Central memory CD8-positive, alpha-beta T cell (primary cell): ENCODE results near the gene CALML5.

Experiments used
- ATAC-seq: fragments of 150-1000 bp; cut with Tn5 transposase; replicated peaks from 2 replicates; pipeline ENCODE4 v1.10.0; 2022; ENCODE audit warnings: mild to moderate bottlenecking, moderate FRiP score, moderate number of reproducible peaks; ENCODE audit not compliant: poor library complexity, severe bottlenecking; ENCODE audit errors: extremely low read depth
- DNase-seq, 2 donors: peaks; one replicate each; pipeline ENCODE4 v3.0.0; 2021; ENCODE audit warnings: low spot score in 2 of 2
- H3K27ac Mint-ChIP-seq: one replicate; pipeline ENCODE4 v1.8.0; 2022; ENCODE audit warnings: low read depth, mild to moderate bottlenecking, moderate library complexity, mixed read lengths
- H3K27me3 Mint-ChIP-seq: one replicate; pipeline ENCODE4 v1.8.0; 2022; ENCODE audit warnings: mixed read lengths
- H3K36me3 Mint-ChIP-seq: one replicate; pipeline ENCODE4 v1.8.0; 2022; ENCODE audit warnings: mild to moderate bottlenecking, moderate library complexity, mixed read lengths; ENCODE audit not compliant: insufficient read depth
- H3K4me1 Mint-ChIP-seq: one replicate; pipeline ENCODE4 v1.8.0; 2022; ENCODE audit warnings: mixed read lengths
- H3K4me3 Mint-ChIP-seq: one replicate; pipeline ENCODE4 v1.8.0; 2022; ENCODE audit warnings: mild to moderate bottlenecking, moderate library complexity, mixed read lengths
- H3K9me3 Mint-ChIP-seq: one replicate; pipeline ENCODE4 v1.8.0; 2022; ENCODE audit warnings: mixed read lengths

CALML5 gene

GRCh38 chr10:5508161-5508604, 8.8 kb upstream of the CALML5 start:
- H3K27me3 Mint-ChIP-seq = peaks cover 64% of the 10 kb centered on the region
- no peaks in the 10 kb centered on the region for H3K4me1 Mint-ChIP-seq
- no peak for DNase-seq
- H3K4me3 Mint-ChIP-seq = no peak overlapping the region
- H3K9me3 Mint-ChIP-seq = no peaks in the 10 kb centered on the region
- no peak for ATAC-seq
- H3K27ac Mint-ChIP-seq = no peak overlapping the region
- H3K36me3 Mint-ChIP-seq = no peaks in the 10 kb centered on the region

GRCh38 chr10:5507649-5508131, 8.3 kb upstream of the CALML5 start:
- no peak overlapping the region for H3K27ac Mint-ChIP-seq
- no peaks in the 10 kb centered on the region for H3K4me1 Mint-ChIP-seq
- ATAC-seq (no peak), DNase-seq (no peak)
- no peaks in the 10 kb centered on the region for H3K9me3 Mint-ChIP-seq
- H3K36me3 Mint-ChIP-seq = no peaks in the 10 kb centered on the region
- H3K4me3 Mint-ChIP-seq = no peak overlapping the region
- peaks cover 64% of the 10 kb centered on the region for H3K27me3 Mint-ChIP-seq

- Mint-ChIP-seq H3K27ac (no peak overlapping the region), H3K27me3 (peaks cover 59% of the 10 kb centered on the region), H3K4me3 (no peak overlapping the region), H3K9me3 (no peaks in the 10 kb centered on the region), H3K4me1 (no peaks in the 10 kb centered on the region), H3K36me3 (no peaks in the 10 kb centered on the region)
- DNase-seq (no peak), ATAC-seq (no peak)
Observed at GRCh38 chr10:5506751-5507648, 7.6 kb upstream of the CALML5 start.

- peaks cover 55% of the 10 kb centered on the region for H3K27me3 Mint-ChIP-seq
- no peak overlapping the region for H3K4me3 Mint-ChIP-seq
- no peaks in the 10 kb centered on the region for H3K36me3 Mint-ChIP-seq
- DNase-seq = no peak
- no peaks in the 10 kb centered on the region for H3K9me3 Mint-ChIP-seq
- H3K27ac Mint-ChIP-seq = no peak overlapping the region
- no peak for ATAC-seq
- H3K4me1 Mint-ChIP-seq = no peaks in the 10 kb centered on the region
Observed at GRCh38 chr10:5506246-5506645, 6.9 kb upstream of the CALML5 start.

- ATAC-seq (no peak), DNase-seq (no peak)
- Mint-ChIP-seq H3K4me3 (no peak overlapping the region), H3K4me1 (no peaks in the 10 kb centered on the region), H3K36me3 (no peaks in the 10 kb centered on the region), H3K27me3 (peaks cover 55% of the 10 kb centered on the region), H3K27ac (no peak overlapping the region), H3K9me3 (no peaks in the 10 kb centered on the region)
Observed at GRCh38 chr10:5504146-5505072, 5.0 kb upstream of the CALML5 start.

- H3K9me3 Mint-ChIP-seq = no peaks in the 10 kb centered on the region
- H3K36me3 Mint-ChIP-seq = no peaks in the 10 kb centered on the region
- H3K27ac Mint-ChIP-seq = no peak overlapping the region
- DNase-seq = no peak
- no peak for ATAC-seq
- no peak overlapping the region for H3K4me3 Mint-ChIP-seq
- H3K27me3 Mint-ChIP-seq = peaks cover 46% of the 10 kb centered on the region
- no peaks in the 10 kb centered on the region for H3K4me1 Mint-ChIP-seq
Observed at GRCh38 chr10:5503477-5503835, 4.1 kb upstream of the CALML5 start.

GRCh38 chr10:5502571-5503476, 3.5 kb upstream of the CALML5 start:
- H3K36me3 Mint-ChIP-seq = no peaks in the 10 kb centered on the region
- no peak for ATAC-seq
- no peak overlapping the region for H3K27ac Mint-ChIP-seq

GRCh38 chr10:5502061-5502521, 2.7 kb upstream of the CALML5 start:
- DNase-seq = no peak
- no peak for ATAC-seq
- no peaks in the 10 kb centered on the region for H3K36me3 Mint-ChIP-seq
- no peak overlapping the region for H3K4me3 Mint-ChIP-seq
- peaks cover 43% of the 10 kb centered on the region for H3K27me3 Mint-ChIP-seq
- no peaks in the 10 kb centered on the region for H3K9me3 Mint-ChIP-seq
- no peak overlapping the region for H3K27ac Mint-ChIP-seq
- no peaks in the 10 kb centered on the region for H3K4me1 Mint-ChIP-seq

More at GRCh38 chr10:5502571-5503476, 3.5 kb upstream of the CALML5 start:
- Mint-ChIP-seq H3K9me3 (no peaks in the 10 kb centered on the region), H3K4me3 (no peak overlapping the region), H3K4me1 (no peaks in the 10 kb centered on the region), H3K27me3 (peaks cover 43% of the 10 kb centered on the region)
- DNase-seq = no peak

- Mint-ChIP-seq H3K4me3 (no peak overlapping the region), H3K4me1 (no peaks in the 10 kb centered on the region), H3K36me3 (no peaks in the 10 kb centered on the region), H3K27ac (no peak overlapping the region), H3K9me3 (no peaks in the 10 kb centered on the region), H3K27me3 (peaks cover 33% of the 10 kb centered on the region)
- DNase-seq = no peak
- no peak for ATAC-seq
Observed at GRCh38 chr10:5500910-5501309, 1.5 kb upstream of the CALML5 start.

GRCh38 chr10:5500162-5500670, 846 bp upstream of the CALML5 start:
- Mint-ChIP-seq H3K4me3 (no peak overlapping the region), H3K4me1 (no peaks in the 10 kb centered on the region), H3K27ac (no peak overlapping the region), H3K27me3 (peaks cover 26% of the 10 kb centered on the region), H3K36me3 (no peaks in the 10 kb centered on the region), H3K9me3 (no peaks in the 10 kb centered on the region)
- no peak for ATAC-seq
- no peak for DNase-seq

- Mint-ChIP-seq H3K4me3 (no peak overlapping the region), H3K9me3 (no peaks in the 10 kb centered on the region), H3K27me3 (peaks cover 15% of the 10 kb centered on the region), H3K4me1 (no peaks in the 10 kb centered on the region), H3K36me3 (no peaks in the 10 kb centered on the region), H3K27ac (no peak overlapping the region)
- DNase-seq (no peak), ATAC-seq (no peak)
Observed at GRCh38 chr10:5498791-5499492, 428 bp downstream of the CALML5 start.
